HTR-8/SVneo (cell line): ENCODE measurements around the gene CPEB4.
A peak's percentile ranks its signal among the peaks of the same experiment; 100 is the strongest.

Source experiments
- DNase-seq: peaks from one replicate; pipeline ENCODE4 v3.0.0; 2011; ENCODE audit warnings: low spot score, mixed read lengths; ENCODE audit not compliant: insufficient read length
- FAIRE-seq: peaks from 2 replicates; lab custom pipeline; 2011; peaks lifted over from hg19 to GRCh38; lab: Jason Lieb, UNC

The CPEB4 gene

GRCh38 chr5:173887610-173888472, at the start of gene CPEB4:
TSS of gene CPEB4 (plus strand) at chr5:173888349. CDS start at chr5:173889734, 1,385 bp downstream.
- DNase-seq (peak; percentile 98), FAIRE-seq (peak; percentile 86)

GRCh38 chr5:173839117-173839713, 48.9 kb upstream of the CPEB4 start:
- no peak for DNase-seq

GRCh38 chr5:173840111-173840983, 47.8 kb upstream of the CPEB4 start:
- DNase-seq (no peak), FAIRE-seq (no peak)

More at GRCh38 chr5:173839117-173839713, 48.9 kb upstream of the CPEB4 start:
- no peak for FAIRE-seq

GRCh38 chr5:173841710-173842109, 46.4 kb upstream of the CPEB4 start:
- FAIRE-seq (no peak), DNase-seq (no peak)

GRCh38 chr5:173843794-173844193, 44.4 kb upstream of the CPEB4 start:
- DNase-seq = no peak
- no peak for FAIRE-seq

- DNase-seq = no peak
- no peak for FAIRE-seq
Observed at GRCh38 chr5:173845321-173845720, 42.8 kb upstream of the CPEB4 start.

- FAIRE-seq (no peak), DNase-seq (no peak)
Observed at GRCh38 chr5:173846929-173847501, 41.1 kb upstream of the CPEB4 start.

- FAIRE-seq (no peak), DNase-seq (no peak)
Observed at GRCh38 chr5:173848986-173849596, 39.1 kb upstream of the CPEB4 start.

- DNase-seq = no peak
- no peak for FAIRE-seq
Observed at GRCh38 chr5:173849908-173850307, 38.2 kb upstream of the CPEB4 start.

- DNase-seq (no peak), FAIRE-seq (no peak)
Observed at GRCh38 chr5:173850659-173851058, 37.5 kb upstream of the CPEB4 start.

- no peak for FAIRE-seq
Observed at GRCh38 chr5:173851595-173852243, 36.4 kb upstream of the CPEB4 start.

GRCh38 chr5:173852790-173853359, 35.3 kb upstream of the CPEB4 start:
- no peak for DNase-seq
- no peak for FAIRE-seq

More at GRCh38 chr5:173851595-173852243, 36.4 kb upstream of the CPEB4 start:
- DNase-seq = no peak

GRCh38 chr5:173853370-173854131, 34.6 kb upstream of the CPEB4 start:
- DNase-seq (no peak), FAIRE-seq (no peak)

GRCh38 chr5:173855162-173855994, 32.8 kb upstream of the CPEB4 start:
- FAIRE-seq = no peak
- DNase-seq = no peak

GRCh38 chr5:173855995-173856656, 32.0 kb upstream of the CPEB4 start:
- no peak for FAIRE-seq
- DNase-seq = no peak

- FAIRE-seq = no peak
Observed at GRCh38 chr5:173857234-173857633, 30.9 kb upstream of the CPEB4 start.

More at GRCh38 chr5:173857234-173857633, 30.9 kb upstream of the CPEB4 start:
- DNase-seq = no peak
